ENCODE data around the gene ANO1. TPM values are rescaled to one million over a fixed set of nuclear protein-coding genes. Genes with fewer than 3 reads are reported as not detected.

Gene ANO1
- total RNA-seq, 1 experiment from 2014 or later: 41.7 TPM

GRCh38 chr11:70173018-70173417 lies 94.9 kb downstream of the ANO1 start:
- no peak for TF ChIP-seq SRF (IDR thresholded peaks at IDR 0.05; ENCODE audit: low read depth)
- TF ChIP-seq RAD21 (IDR thresholded peaks at IDR 0.05; ENCODE audit: low read depth): no peak
- TF ChIP-seq CTCF (IDR thresholded peaks at IDR 0.05 in 2 of 3, conservative IDR thresholded peaks at IDR 0.05 in 1 of 3; ENCODE audit: borderline replicate concordance in 1 of 3, insufficient read depth in 1 of 3, low read depth in 2 of 3, low read length in 2 of 3): no peak
- no peak for TF ChIP-seq CEBPB (IDR thresholded peaks at IDR 0.05; ENCODE audit: low read depth)
- TF ChIP-seq CBX3 (IDR thresholded peaks at IDR 0.05; ENCODE audit: low read depth): no peak
- no peak for TF ChIP-seq EZH2 (IDR thresholded peaks at IDR 0.05)
- no peak for TF ChIP-seq JUND (IDR thresholded peaks at IDR 0.05)
- TF ChIP-seq ATF3 (IDR thresholded peaks at IDR 0.05): no peak
- TF ChIP-seq EZH2phosphoT487 (IDR thresholded peaks at IDR 0.05; ENCODE audit: borderline replicate concordance): no peak
- TF ChIP-seq POLR2AphosphoS5 (IDR thresholded peaks at IDR 0.05; ENCODE audit: low read depth, low read length): no peak
- TF ChIP-seq YY1 (IDR thresholded peaks at IDR 0.05; ENCODE audit: extremely low read depth, insufficient replicate concordance, low read depth, low read length): no peak
- TF ChIP-seq SP1 (IDR thresholded peaks at IDR 0.05; ENCODE audit: low read depth): no peak
- TF ChIP-seq TCF7L2 (IDR thresholded peaks at IDR 0.05; ENCODE audit: borderline replicate concordance, extremely low read depth, insufficient read depth, insufficient read length): no peak
- TF ChIP-seq EGR1 (IDR thresholded peaks at IDR 0.05; ENCODE audit: low read depth): no peak
- no peak for TF ChIP-seq SIN3A (IDR thresholded peaks at IDR 0.05; ENCODE audit: low read depth)
- TF ChIP-seq ELF1 (IDR thresholded peaks at IDR 0.05; ENCODE audit: borderline replicate concordance, low read depth): no peak
- no peak for TF ChIP-seq FOSL1 (IDR thresholded peaks at IDR 0.05; ENCODE audit: low read depth)
- no peak for TF ChIP-seq ZBTB33 (IDR thresholded peaks at IDR 0.05; ENCODE audit: extremely low read depth, insufficient replicate concordance, low read length)
- no peak for DNase-seq (ENCODE audit: low read depth, low spot score)
- no peak for ATAC-seq
- ChIA-PET CTCF (no interaction called here), POLR2A (no interaction called here), RAD21 (ENCODE audit: low non-redundant PET in 1 of 2, low total read pairs in 2 of 2, uncharacterized antibody in 2 of 2, unreplicated experiment in 2 of 2) (no interaction called here)
- no peaks in the 10 kb centered on the region for H3K9me3 ChIP-seq (ENCODE audit: control insufficient read depth in 1 of 2, insufficient read depth in 1 of 2, low read depth in 1 of 2, low read length in 2 of 2)
- no peaks in the 10 kb centered on the region for H3K79me2 ChIP-seq (ENCODE audit: insufficient read depth, low read length)
- no peak overlapping the region for H2AFZ ChIP-seq (ENCODE audit: low read depth, low read length, poor library complexity, severe bottlenecking)
- BruUV-seq (replicated peaks): no TSS peak
- no peak overlapping the region for H3K4me3 ChIP-seq (replicated peaks in 1 of 2; ENCODE audit: low read depth in 1 of 2, low read length in 2 of 2)
- no peak overlapping the region for H3K4me2 ChIP-seq (ENCODE audit: low read length)
- H3K9me2 ChIP-seq (ENCODE audit: insufficient read depth): no peaks in the 10 kb centered on the region
- no peaks in the 10 kb centered on the region for H3K4me1 ChIP-seq (ENCODE audit: control insufficient read depth in 1 of 2, insufficient read depth in 2 of 2, low read length in 2 of 2)
- no peaks in the 10 kb centered on the region for H3K27me3 ChIP-seq (ENCODE audit: insufficient read depth, low read length)
- H4K20me1 ChIP-seq (ENCODE audit: insufficient read depth): no peaks in the 10 kb centered on the region
- H3K9ac ChIP-seq (ENCODE audit: low read length): no peak overlapping the region
- H3K36me3 ChIP-seq (ENCODE audit: control insufficient read depth in 1 of 2, insufficient read depth in 2 of 2, low read length in 2 of 2): peaks cover 0 to 3% of the 10 kb centered on the region in 2 experiments; a peak in 1 of 4 replicates
- H3K27ac ChIP-seq (ENCODE audit: low read depth, low read length): no peak overlapping the region
- intact Hi-C loops (cut with micrococcal nuclease): no loop called here

All from HCT116 (cell line).